Activated CD4-positive, alpha-beta T cell treated with anti-CD3 and anti-CD28 coated beads for 24 hours (primary cell): ENCODE results near the gene CHGA.

Source experiments
- DNase-seq, 2 donors: peaks; one replicate each; pipeline ENCODE4 v3.0.0-alpha.2; 2020; ENCODE audit warnings: low read depth in 2 of 2

The CHGA gene

DNA sequence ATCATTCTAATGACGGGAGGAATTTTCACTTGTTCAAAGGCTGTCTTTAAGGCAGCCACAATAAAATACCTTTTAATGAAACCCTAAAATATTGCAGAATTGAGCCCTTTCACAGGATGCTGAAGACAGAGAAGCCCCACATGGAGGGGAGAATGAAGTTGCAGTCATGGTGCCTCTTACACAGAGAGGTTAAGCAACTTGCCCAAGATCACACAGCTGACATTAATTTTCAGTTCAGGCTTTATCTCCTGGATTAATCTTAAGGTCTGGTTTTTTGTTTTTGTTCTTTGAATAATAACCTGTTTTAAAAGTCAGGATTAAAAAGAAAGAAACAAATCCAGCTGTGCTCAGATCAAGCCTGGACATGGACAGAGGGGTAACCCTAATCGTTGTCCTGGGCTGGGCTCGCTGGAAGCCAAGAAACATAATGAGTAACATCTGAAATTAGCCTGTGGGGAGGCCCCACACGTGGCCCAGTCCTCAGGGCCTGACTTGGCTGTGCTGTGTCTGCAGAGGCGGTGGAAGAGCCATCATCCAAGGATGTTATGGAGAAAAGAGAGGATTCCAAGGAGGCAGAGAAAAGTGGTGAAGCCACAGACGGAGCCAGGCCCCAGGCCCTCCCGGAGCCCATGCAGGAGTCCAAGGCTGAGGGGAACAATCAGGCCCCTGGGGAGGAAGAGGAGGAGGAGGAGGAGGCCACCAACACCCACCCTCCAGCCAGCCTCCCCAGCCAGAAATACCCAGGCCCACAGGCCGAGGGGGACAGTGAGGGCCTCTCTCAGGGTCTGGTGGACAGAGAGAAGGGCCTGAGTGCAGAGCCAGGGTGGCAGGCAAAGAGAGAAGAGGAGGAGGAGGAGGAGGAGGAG is 8.0 kb downstream of the CHGA start:
- no peak for DNase-seq

- DNase-seq = no peak
Measured at GRCh38 chr14:92931681-92932447, 8.9 kb downstream of the CHGA start.

DNA sequence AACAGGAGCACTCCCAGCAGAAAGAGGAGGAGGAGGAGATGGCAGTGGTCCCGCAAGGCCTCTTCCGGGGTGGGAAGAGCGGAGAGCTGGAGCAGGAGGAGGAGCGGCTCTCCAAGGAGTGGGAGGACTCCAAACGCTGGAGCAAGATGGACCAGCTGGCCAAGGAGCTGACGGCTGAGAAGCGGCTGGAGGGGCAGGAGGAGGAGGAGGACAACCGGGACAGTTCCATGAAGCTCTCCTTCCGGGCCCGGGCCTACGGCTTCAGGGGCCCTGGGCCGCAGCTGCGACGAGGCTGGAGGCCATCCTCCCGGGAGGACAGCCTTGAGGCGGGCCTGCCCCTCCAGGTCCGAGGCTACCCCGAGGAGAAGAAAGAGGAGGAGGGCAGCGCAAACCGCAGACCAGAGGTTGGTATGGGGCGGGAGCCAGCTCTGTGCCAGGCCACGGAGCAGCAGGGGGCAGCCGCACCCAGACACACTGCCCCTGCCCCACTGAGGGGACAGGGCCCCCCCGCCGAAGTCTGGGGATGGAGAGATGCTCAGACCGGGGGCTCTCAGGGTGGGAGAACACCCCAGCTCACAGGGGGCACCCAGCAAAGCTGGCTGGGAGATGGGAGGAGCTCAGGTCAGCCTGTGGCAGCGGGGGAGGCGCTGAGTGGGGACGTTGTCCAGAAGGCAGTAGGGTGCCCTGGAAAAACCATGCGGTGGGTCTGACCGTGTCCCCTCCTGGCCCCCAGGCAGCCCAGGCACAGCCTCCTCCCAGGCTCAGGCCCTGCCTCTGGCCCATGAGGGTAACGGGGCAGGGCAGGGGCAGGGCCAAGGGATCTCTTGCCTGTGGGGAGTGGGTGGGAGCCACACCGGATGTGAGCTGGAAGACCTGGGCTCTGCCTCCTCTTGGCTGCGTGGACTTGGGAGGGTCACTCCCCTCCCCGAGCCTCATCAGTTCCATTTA is 9.8 kb downstream of the CHGA start:
- DNase-seq = no peak

GRCh38 chr14:92933481-92933880 is 10.5 kb downstream of the CHGA start:
- DNase-seq = no peak

DNA sequence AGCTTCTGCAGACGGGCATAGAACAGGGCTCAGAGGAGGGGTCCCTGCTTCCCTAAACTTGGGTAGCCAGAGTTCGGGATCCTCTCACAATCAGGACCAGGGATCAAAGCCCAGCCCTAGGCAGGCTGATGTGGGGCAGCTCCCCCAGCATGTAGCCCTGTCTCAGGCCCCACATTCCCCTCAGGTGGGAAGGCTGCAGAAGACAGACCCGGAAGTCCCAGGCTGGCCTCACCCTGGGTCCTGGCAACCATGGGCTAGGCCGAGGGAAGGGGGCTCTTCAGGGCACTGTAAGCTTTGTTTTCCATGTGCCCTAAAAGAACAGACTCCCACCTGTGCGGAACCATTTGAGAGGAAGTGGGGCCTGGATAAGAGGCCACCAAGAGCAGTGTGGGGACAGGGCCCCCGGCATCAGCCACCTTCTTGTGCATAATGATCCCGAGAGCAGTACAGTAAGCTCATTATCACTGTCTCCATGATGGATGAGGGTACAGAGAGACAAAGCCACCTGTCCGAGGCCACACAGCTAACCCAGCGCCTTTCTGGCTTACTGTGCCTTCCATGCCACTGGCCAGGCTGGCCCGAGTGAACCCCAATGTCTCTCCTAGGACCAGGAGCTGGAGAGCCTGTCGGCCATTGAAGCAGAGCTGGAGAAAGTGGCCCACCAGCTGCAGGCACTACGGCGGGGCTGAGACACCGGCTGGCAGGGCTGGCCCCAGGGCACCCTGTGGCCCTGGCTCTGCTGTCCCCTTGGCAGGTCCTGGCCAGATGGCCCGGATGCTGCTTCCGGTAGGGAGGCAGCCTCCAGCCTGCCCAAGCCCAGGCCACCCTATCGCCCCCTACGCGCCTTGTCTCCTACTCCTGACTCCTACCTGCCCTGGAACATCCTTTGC is 11.5 kb downstream of the CHGA start:
- DNase-seq = no peak

- no peak for DNase-seq
Measured at GRCh38 chr14:92935446-92935845, 12.5 kb downstream of the CHGA start.

DNA sequence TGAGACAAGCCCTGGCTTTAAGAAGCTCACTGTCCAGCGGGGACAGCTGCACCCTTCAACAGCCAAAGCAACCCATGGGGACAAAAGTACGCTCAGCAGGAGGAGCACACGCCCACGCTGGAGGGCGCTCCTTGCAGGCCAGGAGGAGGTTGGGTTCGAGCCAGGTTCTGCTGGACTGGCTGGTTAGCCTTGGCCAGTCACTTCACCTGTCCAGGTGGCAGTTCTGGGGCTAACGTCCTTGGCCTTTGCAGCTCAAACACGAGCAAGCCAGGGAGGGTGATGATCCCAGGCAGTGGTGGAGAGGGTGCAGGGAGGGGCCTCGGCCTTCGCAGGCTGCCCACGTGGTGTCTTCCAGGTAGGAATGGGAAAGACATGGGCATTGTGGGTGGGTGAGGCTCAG is 13.1 kb downstream of the CHGA start:
- DNase-seq = no peak

DNA sequence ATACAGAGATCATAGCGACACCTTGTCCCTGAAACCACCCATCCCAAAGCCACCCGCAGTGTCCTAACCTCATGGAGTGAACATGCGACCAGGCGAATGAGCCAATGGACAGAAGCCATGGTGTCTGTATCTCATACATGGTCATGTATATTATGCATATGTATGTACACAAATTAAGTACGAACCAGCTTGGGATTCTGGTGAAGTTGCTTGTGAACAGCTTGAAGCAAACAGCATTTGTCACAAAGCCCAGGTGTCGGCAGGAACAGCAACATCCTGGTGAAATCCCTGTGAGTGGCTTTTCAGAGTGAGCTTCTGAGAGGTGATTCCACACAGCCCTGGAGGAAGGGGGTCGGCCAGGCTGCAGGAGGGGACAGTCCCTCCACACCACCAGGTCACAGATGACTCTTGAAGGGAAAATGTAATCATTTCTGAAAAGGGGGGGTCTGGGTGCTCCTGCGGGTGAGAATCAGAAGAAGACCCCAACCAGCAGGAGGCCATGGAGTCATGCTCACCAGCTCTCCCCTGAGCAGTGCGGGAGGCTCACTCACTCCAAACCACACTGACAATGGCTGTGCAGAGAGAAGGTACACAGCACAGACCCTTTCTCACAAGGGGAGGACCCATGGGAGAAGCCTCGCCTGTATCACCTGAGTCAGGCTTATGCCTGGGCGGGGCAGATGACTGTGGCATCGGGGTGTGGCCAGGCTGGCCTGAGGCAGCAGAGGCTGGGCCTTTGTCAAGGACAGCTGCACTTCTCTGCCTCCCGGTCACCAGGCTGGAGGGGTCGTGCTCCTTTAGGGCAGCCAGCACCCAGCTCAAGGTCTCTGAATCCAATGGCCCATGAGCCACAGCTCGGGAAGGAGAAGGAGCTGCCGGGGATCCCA is 14.3 kb downstream of the CHGA start:
- no peak for DNase-seq

DNA sequence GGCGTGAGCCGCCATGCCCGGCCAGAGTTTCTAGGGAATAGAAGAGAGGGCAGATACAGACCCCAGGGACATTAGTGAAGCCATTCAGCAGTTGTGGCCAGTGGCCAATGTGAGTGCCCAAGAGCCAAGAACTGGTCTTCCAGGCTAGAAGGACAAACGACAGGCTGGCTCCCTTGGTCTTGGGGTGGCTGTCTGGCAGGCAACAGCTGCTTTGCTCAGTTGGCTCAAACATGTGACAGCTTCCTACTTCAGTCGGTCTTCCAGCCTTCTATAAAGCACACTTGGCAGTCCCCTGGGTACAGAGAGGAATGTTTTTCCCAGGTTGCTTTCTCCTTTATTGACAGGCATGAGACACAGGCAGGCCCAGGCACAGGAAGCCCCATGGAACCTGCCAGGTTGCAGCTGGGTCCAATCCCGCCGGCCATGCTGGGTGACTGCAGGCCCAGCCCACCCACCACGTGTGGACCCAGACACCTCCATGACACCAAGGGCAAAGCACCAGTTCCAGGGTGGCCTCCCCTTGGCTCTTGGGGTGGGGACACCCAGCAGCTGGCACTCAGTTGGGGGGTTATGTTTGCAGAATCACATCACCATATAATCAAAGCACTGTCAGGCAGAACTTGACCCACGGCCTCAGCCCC is 15.4 kb downstream of the CHGA start:
- no peak for DNase-seq

GRCh38 chr14:92938890-92939671 is 16.1 kb downstream of the CHGA start:
- no peak for DNase-seq

DNA sequence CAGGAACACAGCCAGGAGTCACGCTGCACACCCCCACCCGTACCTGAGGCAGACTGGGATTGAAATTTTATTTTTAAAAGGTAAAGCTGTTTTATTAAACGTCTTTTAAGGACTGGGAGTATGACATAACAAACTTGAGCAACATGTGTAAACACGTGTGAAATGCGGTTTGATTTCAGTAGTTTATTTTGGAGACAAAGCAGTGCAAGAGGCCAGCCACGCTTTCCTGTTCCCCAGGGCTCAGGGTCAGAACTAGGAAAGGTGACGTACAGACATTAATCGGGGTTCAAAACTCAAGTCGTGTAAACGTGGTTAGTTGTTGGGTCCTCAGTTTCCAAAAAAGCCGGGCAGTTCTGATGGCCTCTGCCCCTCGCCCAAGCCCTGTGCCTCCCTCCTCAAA is 16.7 kb downstream of the CHGA start:
- no peak for DNase-seq

- no peak for DNase-seq
Measured at GRCh38 chr14:92940543-92940942, 17.6 kb downstream of the CHGA start.

DNA sequence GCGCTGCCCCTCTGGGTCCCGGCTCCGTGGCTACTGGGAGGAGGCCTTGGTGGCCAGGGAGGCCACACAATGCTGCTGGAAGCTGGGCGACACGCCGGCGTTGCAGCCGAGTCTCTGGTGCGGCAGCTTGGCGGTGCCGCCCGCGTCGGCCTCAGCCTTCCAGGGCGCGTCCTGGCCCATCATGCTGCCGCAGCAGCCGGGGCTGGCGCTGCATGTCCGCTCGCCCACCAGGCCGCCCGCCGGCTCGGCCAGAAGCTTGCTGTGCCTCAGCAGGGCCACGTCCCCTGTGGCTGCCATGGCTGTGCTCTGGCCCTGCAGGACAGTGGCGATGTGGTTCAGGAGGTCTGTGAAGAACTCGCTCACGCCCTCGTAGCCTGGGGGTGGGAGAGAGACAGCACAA is 18.6 kb downstream of the CHGA start:
- no peak for DNase-seq

DNA sequence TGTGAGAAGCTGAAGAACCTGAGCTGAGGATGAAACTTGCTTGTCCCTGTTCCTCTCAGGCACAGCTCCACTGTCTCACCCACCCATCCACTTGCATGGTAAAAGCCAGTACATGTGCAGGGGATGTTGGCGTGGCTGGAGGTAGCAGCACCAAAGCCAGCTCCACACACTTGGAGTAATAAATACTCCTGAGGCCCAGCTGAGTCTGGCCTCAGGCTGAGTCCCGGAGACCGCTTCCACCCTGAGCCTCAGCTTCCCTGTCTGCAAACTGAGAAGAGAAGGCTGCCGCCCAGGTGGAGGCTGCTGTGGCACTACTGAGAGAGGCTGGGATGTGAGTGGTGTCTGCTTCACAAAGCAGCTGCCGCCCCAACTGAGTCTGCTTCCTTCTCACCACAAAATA is 19.2 kb downstream of the CHGA start:
- DNase-seq = no peak

GRCh38 chr14:92942576-92942975 is 19.6 kb downstream of the CHGA start:
- no peak for DNase-seq

DNA sequence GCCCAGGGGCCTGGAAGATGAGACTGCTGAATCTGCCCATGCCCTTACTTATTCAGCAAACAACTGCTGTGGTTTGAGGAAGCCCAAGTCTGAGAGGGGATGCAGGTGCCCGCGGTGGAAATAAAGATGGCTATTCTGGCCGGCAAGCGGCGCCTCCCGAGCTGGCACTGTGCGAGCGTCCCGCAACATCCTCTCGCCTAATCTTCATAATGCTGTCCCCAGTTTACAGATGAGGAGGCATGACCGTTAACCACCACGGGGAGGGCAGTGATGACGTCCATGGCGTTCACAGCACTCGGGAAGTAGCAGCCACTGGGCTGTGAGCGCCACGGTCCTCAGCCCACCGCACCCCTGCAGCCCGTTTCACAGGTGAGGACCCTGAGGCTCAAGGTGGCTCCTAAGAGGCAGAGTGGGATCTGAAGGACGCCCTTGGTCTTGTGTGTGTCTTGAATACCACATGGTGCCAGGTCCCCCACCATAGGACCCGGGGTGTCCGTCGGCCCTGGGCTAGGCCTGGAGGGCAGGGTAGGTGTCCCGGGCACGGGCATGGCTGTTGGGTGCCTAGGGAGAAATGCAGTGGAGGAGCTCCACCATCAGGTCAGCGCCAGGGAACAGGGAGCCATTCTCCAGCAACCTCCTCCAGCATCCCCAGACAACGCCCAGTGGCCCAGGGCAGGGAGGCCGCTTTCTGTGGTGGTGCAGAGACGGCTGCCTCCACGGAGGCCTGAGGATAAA is 20.2 kb downstream of the CHGA start:
- no peak for DNase-seq

DNA sequence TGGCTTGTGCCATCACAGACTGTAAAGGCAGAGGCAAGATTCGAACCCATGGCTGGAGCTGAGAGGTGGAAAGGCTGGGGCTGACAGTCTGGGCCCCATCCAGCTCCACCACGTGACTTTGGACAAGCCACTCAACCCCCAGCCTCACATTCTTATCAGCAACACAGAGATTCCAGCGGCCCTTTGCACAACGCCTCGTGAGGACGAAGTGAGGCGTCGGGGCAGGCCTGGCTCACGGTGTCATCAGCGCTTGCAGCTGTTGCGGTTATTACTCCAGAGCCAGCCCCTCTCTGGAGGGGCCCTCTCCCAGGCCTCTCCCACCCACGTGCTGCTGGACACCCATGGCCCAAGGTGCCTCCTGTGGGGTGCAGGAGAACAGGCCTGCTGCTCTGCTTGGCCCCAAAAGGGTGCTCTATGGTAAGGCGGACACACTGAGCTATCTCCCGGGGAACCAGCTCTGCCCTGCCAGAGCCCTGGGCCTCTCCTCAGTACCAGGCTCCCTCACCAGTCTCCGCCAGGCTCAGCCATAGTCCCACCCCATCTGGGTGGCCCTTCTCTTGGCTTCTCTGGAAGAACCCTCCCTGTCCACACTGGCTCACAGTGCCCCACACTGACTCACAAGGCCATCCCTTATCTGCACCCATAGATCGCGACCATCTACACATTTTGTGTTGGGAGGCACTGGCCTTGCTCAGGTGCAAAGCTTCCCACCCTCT is 21.1 kb downstream of the CHGA start:
- no peak for DNase-seq
